Measurements from ENCODE around the gene BMX. TPM values are rescaled to one million over a fixed set of nuclear protein-coding genes. Genes with fewer than 3 reads are reported as not detected.
A peak's percentile ranks its signal among the peaks of the same experiment; 100 is the strongest.

BMX gene
- total RNA-seq, 1 experiment from 2014 or later = not detected

GRCh38 chrX:15566244-15566643, 65.6 kb downstream of the BMX start:
- Mint-ChIP-seq H3K36me3 (ENCODE audit: insufficient read depth in 1 of 3, low read depth in 3 of 3) (no peaks in the 10 kb centered on the region), H3K27ac (no peak overlapping the region), H3K4me1 (peaks cover 36 to 41% of the 10 kb centered on the region in 2 experiments), H3K4me3 (no peak overlapping the region), H3K9me3 (no peaks in the 10 kb centered on the region), H3K27me3 (ENCODE audit: low read depth) (peaks cover 1% of the 10 kb centered on the region; the same call in 1 of the 2 replicates)
- DNase-seq = no peak
- Histone ChIP-seq H2BK20ac (ENCODE audit: low read depth, low read length, poor library complexity, severe bottlenecking) (no peak overlapping the region), H3K56ac (ENCODE audit: insufficient read length, low read depth, low read length) (no peak overlapping the region), H3T11ph (ENCODE audit: low read length) (no peak overlapping the region), H3K14ac (ENCODE audit: insufficient read depth, low read length) (no peak overlapping the region), H3K79me1 (ENCODE audit: insufficient read depth, low read depth, low read length, poor library complexity, severe bottlenecking) (no peaks in the 10 kb centered on the region), H2BK5ac (ENCODE audit: insufficient read length, low read length) (no peak overlapping the region), H3K4me2 (ENCODE audit: insufficient read depth, insufficient read length, low read length) (no peak overlapping the region), H2AFZ (ENCODE audit: low read length) (no peak overlapping the region), H2BK12ac (ENCODE audit: insufficient read length, low read depth, low read length) (no peak overlapping the region), H3K9ac (ENCODE audit: extremely low read depth, insufficient read length, low read length) (no peak overlapping the region), H3K4me1 (ENCODE audit: insufficient read depth, low read length) (no peaks in the 10 kb centered on the region), H4K5ac (ENCODE audit: insufficient read length, low read depth, low read length) (no peak overlapping the region), H2BK15ac (ENCODE audit: low read depth, low read length) (no peak overlapping the region), H3K27ac (ENCODE audit: insufficient read length, low read depth, low read length) (no peak overlapping the region), H3K23me2 (ENCODE audit: insufficient read length, low read depth, low read length, poor library complexity, severe bottlenecking) (no peaks in the 10 kb centered on the region), H3K4ac (ENCODE audit: low read depth, low read length) (no peak overlapping the region), H3K27me3 (ENCODE audit: insufficient read depth, low read length) (no peaks in the 10 kb centered on the region), H3K18ac (ENCODE audit: insufficient read length, low read depth, low read length) (no peak overlapping the region), H3K9me3 (ENCODE audit: control insufficient read depth, low read depth, low read length) (no peaks in the 10 kb centered on the region), H3K79me2 (ENCODE audit: insufficient read depth, low read length) (no peaks in the 10 kb centered on the region), H4K20me1 (ENCODE audit: control insufficient read depth, insufficient read depth, insufficient read length) (no peaks in the 10 kb centered on the region), H3K23ac (ENCODE audit: insufficient read length, low read depth, low read length) (no peak overlapping the region), H2AK5ac (ENCODE audit: insufficient read length, low read length) (no peak overlapping the region), H2BK120ac (ENCODE audit: low read depth, low read length, poor library complexity, severe bottlenecking) (no peak overlapping the region), H4K91ac (ENCODE audit: insufficient read length, low read depth, low read length) (no peak overlapping the region), H4K8ac (replicated peaks; ENCODE audit: insufficient read length, low read depth, low read length) (no peak overlapping the region)
- no CpG with 5 or more reads among the region's 1 CpG for WGBS (ENCODE audit: extremely low coverage, insufficient read length, low lambda C conversion rate)
- peak; percentile 54 for TF ChIP-seq CTCF (conservative IDR thresholded peaks at IDR 0.05)

Measured in H9 (cell line).